Central memory CD4-positive, alpha-beta T cell (primary cell): Measurements from ENCODE around the gene TM7SF2.

Source experiments
- DNase-seq: peaks from one replicate; pipeline ENCODE4 v3.0.0; 2022

The TM7SF2 gene

DNA sequence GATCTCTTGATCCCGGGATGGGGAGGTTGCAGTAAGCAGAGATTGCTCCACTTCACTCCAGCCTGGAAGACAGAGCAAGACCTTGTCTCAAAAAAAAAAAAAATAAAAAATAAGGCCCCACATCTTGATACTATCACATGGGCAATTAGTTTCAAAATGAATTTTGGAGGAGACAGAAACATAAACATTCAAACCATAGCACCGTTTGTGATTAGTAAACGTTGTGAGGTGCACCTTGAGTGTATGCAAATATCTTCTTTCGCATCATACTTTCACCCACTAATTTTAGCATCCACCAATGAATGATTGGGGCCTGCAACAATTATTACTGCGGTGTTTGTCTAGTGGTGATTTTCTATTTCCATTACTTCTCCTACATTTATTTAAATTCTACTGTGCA, 47.3 kb downstream of the TM7SF2 start:
- no peak for DNase-seq

DNA sequence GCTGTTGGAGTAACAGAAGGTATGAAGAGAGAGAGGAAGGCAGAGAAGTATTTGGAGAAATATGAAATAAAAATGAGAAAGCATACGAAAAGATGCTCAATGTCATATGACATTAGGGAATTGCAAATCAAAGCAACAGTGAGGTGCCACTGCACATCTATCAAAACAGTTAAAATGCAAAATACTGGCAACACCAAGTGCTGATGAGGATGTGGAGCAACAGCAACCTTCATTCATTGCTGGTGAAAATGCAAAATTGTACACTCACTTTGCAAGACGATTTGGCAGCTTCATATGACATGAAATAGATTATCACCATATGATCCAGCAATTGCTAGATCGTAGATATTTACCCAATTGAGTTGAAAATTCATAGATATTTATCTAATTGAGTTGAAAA, 49.0 kb downstream of the TM7SF2 start:
- DNase-seq, result no peak

- no peak for DNase-seq
Observed at GRCh38 chr11:65163684-65164083, 52.0 kb downstream of the TM7SF2 start.
